Mammary epithelial cell (primary cell): ENCODE results near the gene FILIP1L.

Experiments used
- EZH2 ChIP-seq: IDR thresholded peaks from 2 replicates; pipeline ENCODE4 v1.6.1; 2012; ENCODE audit warnings: low read length, inconsistent platforms, borderline replicate concordance
- TF ChIP-seq, protein P1 (sequence below), 2 donors: IDR thresholded peaks in 1 of 2; conservative IDR thresholded peaks in 1 of 2; 2 replicates each; pipeline ENCODE4 v1.5.1; 2011 to 2012; ENCODE audit warnings: inconsistent platforms in 2 of 2, low read length in 2 of 2, mild to moderate bottlenecking in 2 of 2, control low read depth in 1 of 2, low read depth in 1 of 2; ENCODE audit not compliant: insufficient read depth in 1 of 2; ENCODE audit errors: extremely low read depth in 1 of 2

DNA sequence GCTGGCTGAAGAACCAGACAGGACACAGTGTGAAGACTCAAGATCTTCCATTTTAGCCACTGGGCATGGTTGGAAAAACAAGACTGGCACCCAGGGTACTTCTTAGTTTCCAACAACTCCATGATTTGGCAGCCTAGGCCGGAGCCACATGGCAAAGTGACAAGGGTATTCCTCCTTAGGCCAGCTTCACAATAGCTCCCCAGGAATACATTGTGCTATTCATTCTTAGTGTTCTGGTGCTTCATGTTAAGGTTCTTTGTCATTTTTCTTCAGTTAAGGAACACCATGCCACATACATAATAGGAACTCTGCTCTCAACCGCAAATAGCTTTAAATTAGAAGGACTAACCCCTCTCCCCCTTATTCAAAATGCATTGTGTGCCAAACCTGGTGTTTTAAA, 8.0 kb upstream of the FILIP1L start:
- TF ChIP-seq, protein P1, sequence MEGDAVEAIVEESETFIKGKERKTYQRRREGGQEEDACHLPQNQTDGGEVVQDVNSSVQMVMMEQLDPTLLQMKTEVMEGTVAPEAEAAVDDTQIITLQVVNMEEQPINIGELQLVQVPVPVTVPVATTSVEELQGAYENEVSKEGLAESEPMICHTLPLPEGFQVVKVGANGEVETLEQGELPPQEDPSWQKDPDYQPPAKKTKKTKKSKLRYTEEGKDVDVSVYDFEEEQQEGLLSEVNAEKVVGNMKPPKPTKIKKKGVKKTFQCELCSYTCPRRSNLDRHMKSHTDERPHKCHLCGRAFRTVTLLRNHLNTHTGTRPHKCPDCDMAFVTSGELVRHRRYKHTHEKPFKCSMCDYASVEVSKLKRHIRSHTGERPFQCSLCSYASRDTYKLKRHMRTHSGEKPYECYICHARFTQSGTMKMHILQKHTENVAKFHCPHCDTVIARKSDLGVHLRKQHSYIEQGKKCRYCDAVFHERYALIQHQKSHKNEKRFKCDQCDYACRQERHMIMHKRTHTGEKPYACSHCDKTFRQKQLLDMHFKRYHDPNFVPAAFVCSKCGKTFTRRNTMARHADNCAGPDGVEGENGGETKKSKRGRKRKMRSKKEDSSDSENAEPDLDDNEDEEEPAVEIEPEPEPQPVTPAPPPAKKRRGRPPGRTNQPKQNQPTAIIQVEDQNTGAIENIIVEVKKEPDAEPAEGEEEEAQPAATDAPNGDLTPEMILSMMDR (conservative IDR thresholded peaks at IDR 0.05 in 1 of 2, IDR thresholded peaks at IDR 0.05 in 1 of 2; ENCODE audit: extremely low read depth in 1 of 2, insufficient read depth in 1 of 2, low read depth in 1 of 2, low read length in 2 of 2), result no peak
- no peak for TF ChIP-seq EZH2
